Measurements from ENCODE around the gene PARVG.

Gene PARVG

DNA sequence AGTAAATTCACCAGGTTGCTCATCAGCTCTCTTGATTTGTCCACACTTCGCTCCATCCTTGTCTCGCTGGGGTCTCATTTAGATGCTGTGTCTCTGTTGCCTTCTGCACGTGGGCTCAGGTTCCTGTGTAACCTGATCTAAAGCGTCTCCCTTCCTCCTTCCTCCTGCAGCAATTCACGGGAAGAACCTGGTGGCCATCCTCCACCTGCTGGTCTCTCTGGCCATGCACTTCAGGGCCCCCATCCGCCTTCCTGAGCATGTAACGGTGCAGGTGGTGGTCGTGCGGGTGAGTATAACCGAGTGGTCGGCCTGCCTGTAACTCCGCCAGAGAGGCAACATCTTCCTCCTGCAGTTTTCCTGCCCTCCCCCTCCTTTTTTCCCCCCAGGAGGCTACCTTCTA lies 48.0 kb upstream of the PARVG start:
- TF ChIP-seq, protein P1, sequence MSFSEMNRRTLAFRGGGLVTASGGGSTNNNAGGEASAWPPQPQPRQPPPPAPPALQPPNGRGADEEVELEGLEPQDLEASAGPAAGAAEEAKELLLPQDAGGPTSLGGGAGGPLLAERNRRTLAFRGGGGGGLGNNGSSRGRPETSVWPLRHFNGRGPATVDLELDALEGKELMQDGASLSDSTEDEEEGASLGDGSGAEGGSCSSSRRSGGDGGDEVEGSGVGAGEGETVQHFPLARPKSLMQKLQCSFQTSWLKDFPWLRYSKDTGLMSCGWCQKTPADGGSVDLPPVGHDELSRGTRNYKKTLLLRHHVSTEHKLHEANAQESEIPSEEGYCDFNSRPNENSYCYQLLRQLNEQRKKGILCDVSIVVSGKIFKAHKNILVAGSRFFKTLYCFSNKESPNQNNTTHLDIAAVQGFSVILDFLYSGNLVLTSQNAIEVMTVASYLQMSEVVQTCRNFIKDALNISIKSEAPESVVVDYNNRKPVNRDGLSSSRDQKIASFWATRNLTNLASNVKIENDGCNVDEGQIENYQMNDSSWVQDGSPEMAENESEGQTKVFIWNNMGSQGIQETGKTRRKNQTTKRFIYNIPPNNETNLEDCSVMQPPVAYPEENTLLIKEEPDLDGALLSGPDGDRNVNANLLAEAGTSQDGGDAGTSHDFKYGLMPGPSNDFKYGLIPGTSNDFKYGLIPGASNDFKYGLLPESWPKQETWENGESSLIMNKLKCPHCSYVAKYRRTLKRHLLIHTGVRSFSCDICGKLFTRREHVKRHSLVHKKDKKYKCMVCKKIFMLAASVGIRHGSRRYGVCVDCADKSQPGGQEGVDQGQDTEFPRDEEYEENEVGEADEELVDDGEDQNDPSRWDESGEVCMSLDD (tag by site-specific recombination; IDR thresholded peaks at IDR 0.05), result no peak
- TF ChIP-seq KLF17 (tag by site-specific recombination; IDR thresholded peaks at IDR 0.05), result no peak
- no peak for TF ChIP-seq ZFP37 (tag by site-specific recombination; IDR thresholded peaks at IDR 0.05)
- TF ChIP-seq ZNF488 (tag by site-specific recombination; IDR thresholded peaks at IDR 0.05), result no peak
- no peak for TF ChIP-seq ZNF530 (tag by site-specific recombination; IDR thresholded peaks at IDR 0.05; ENCODE audit: low read depth)
- no peak for TF ChIP-seq ZNF558 (tag by site-specific recombination; IDR thresholded peaks at IDR 0.05)
- no peak for TF ChIP-seq ZSCAN23 (tag by site-specific recombination; IDR thresholded peaks at IDR 0.05)
- no peak for TF ChIP-seq ZNF513 (tag by site-specific recombination; IDR thresholded peaks at IDR 0.05)
- no peak for TF ChIP-seq ZNF501 (tag by site-specific recombination; IDR thresholded peaks at IDR 0.05)
- ChIA-PET POLR2A (no interaction called here), CTCF (no interaction called here)
- Histone ChIP-seq H3K27ac (ENCODE audit: extremely low read depth, low read depth, low read length) (no peak overlapping the region), H3K36me3 (ENCODE audit: control insufficient read depth in 2 of 2, insufficient read depth in 1 of 2, low read length in 2 of 2) (peaks cover 0 to 49% of the 10 kb centered on the region in 2 experiments; a peak in 1 of 3 replicates), H3K4me3 (ENCODE audit: low read depth, low read length) (no peak overlapping the region), H3K9me3 (ENCODE audit: control insufficient read depth, insufficient read depth, low read depth, low read length) (no peaks in the 10 kb centered on the region; the same call in 1 of the 2 replicates), H3K4me1 (ENCODE audit: control insufficient read depth, insufficient read depth, low read length) (no peaks in the 10 kb centered on the region)

DNA sequence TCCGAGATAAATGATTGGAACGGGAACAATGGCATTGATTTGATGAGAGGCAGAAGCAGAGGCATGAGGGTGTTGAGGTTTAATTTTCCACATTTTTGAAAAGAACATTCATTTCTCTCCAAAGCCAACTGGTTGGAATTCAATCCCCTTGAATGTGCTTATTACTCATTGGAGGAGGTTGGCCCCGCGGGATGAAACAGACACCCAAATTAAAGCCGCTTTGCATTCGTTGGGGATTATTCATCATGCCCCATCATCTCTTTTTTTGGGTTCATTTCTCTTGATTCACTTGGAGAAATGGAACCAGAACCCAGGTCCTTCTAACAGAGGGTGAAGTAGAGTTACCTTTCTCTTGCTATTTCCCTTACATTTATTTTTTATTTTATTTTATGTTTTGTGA lies 47.6 kb upstream of the PARVG start:
- TF ChIP-seq KLF1 (tag by site-specific recombination; IDR thresholded peaks at IDR 0.05), result no peak
- no peak for TF ChIP-seq OVOL3 (tag by site-specific recombination; IDR thresholded peaks at IDR 0.05)
- TF ChIP-seq ZNF2 (tag by site-specific recombination; IDR thresholded peaks at IDR 0.05), result no peak
- TF ChIP-seq ZNF121 (tag by site-specific recombination; IDR thresholded peaks at IDR 0.05), result no peak
- H3K4me3 ChIP-seq (ENCODE audit: low read depth, low read length), result no peak overlapping the region
- no peaks in the 10 kb centered on the region; the same call in 1 of the 2 replicates for H3K9me3 ChIP-seq (ENCODE audit: control insufficient read depth, insufficient read depth, low read depth, low read length)
- ChIA-PET POLR2A (no interaction called here), CTCF (no interaction called here)
- H3K27ac ChIP-seq (ENCODE audit: extremely low read depth, low read depth, low read length), result no peak overlapping the region
- no peaks in the 10 kb centered on the region for H3K4me1 ChIP-seq (ENCODE audit: control insufficient read depth, insufficient read depth, low read length)
- H3K36me3 ChIP-seq (ENCODE audit: control insufficient read depth in 2 of 2, insufficient read depth in 1 of 2, low read length in 2 of 2), result peaks cover 0 to 51% of the 10 kb centered on the region in 2 experiments; a peak in 1 of 3 replicates

DNA sequence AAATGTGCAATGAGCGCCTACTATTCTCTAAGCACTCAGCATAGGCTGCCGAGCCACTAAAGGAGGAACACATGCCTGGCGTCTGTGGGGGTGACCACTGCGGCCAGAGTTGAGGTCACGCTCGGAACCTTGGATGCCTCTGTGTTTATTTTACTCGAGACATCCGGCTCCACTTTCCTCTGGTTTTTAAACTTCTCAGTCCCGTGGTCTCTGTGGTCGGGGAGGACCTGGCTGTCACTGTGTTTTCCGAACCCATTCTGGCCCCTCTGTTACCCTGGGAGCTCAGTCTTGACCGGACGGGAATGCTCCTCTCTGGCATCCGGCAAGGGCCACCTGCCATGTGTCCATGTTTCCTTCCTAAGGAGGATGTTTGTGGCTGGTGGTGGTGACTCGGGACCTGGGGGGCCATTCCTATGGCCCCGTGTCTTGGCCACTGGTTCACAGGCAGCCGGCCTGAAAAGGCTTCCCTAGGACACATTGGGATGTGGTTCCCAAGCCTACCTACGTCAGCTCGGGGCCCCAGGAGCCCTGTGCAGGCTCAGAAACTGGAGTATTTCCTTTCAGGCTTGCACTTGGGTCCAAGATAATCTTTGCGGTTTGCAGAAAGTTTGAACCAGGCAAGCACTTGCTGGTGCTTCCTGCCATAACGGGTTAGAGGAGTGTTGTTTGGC lies 46.7 kb upstream of the PARVG start:
- H3K9me3 ChIP-seq (ENCODE audit: control insufficient read depth, insufficient read depth, low read depth, low read length), result no peaks in the 10 kb centered on the region; the same call in 1 of the 2 replicates
- CTCF ChIA-PET, result no interaction called here
- peaks cover 0 to 59% of the 10 kb centered on the region in 2 experiments; a peak in 1 of 3 replicates for H3K36me3 ChIP-seq (ENCODE audit: control insufficient read depth in 2 of 2, insufficient read depth in 1 of 2, low read length in 2 of 2)
- POLR2A ChIA-PET, result no interaction called here
- no peak overlapping the region for H3K4me3 ChIP-seq (ENCODE audit: low read depth, low read length)
- no peaks in the 10 kb centered on the region for H3K4me1 ChIP-seq (ENCODE audit: control insufficient read depth, insufficient read depth, low read length)
- no peak overlapping the region for H3K27ac ChIP-seq (ENCODE audit: extremely low read depth, low read depth, low read length)
- TF ChIP-seq, protein P2, sequence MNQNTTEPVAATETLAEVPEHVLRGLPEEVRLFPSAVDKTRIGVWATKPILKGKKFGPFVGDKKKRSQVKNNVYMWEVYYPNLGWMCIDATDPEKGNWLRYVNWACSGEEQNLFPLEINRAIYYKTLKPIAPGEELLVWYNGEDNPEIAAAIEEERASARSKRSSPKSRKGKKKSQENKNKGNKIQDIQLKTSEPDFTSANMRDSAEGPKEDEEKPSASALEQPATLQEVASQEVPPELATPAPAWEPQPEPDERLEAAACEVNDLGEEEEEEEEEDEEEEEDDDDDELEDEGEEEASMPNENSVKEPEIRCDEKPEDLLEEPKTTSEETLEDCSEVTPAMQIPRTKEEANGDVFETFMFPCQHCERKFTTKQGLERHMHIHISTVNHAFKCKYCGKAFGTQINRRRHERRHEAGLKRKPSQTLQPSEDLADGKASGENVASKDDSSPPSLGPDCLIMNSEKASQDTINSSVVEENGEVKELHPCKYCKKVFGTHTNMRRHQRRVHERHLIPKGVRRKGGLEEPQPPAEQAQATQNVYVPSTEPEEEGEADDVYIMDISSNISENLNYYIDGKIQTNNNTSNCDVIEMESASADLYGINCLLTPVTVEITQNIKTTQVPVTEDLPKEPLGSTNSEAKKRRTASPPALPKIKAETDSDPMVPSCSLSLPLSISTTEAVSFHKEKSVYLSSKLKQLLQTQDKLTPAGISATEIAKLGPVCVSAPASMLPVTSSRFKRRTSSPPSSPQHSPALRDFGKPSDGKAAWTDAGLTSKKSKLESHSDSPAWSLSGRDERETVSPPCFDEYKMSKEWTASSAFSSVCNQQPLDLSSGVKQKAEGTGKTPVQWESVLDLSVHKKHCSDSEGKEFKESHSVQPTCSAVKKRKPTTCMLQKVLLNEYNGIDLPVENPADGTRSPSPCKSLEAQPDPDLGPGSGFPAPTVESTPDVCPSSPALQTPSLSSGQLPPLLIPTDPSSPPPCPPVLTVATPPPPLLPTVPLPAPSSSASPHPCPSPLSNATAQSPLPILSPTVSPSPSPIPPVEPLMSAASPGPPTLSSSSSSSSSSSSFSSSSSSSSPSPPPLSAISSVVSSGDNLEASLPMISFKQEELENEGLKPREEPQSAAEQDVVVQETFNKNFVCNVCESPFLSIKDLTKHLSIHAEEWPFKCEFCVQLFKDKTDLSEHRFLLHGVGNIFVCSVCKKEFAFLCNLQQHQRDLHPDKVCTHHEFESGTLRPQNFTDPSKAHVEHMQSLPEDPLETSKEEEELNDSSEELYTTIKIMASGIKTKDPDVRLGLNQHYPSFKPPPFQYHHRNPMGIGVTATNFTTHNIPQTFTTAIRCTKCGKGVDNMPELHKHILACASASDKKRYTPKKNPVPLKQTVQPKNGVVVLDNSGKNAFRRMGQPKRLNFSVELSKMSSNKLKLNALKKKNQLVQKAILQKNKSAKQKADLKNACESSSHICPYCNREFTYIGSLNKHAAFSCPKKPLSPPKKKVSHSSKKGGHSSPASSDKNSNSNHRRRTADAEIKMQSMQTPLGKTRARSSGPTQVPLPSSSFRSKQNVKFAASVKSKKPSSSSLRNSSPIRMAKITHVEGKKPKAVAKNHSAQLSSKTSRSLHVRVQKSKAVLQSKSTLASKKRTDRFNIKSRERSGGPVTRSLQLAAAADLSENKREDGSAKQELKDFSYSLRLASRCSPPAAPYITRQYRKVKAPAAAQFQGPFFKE (tag by site-specific recombination; IDR thresholded peaks at IDR 0.05; ENCODE audit: borderline replicate concordance), result no peak
- TF ChIP-seq TRIM28 (IDR thresholded peaks at IDR 0.05; ENCODE audit: borderline replicate concordance, low read length), result no peak
- TF ChIP-seq ZNF140 (tag by site-specific recombination; IDR thresholded peaks at IDR 0.05), result no peak
- TF ChIP-seq IKZF3 (tag by site-specific recombination; IDR thresholded peaks at IDR 0.05), result no peak
- TF ChIP-seq ZBTB1 (tag by site-specific recombination; IDR thresholded peaks at IDR 0.05), result no peak
- no peak for TF ChIP-seq ZFP3 (tag by site-specific recombination; IDR thresholded peaks at IDR 0.05; ENCODE audit: low read depth)
- TF ChIP-seq KLF10 (tag by site-specific recombination; IDR thresholded peaks at IDR 0.05), result no peak
